ENCODE data around the gene CHD3.

GRCh38 chr17:7947651-7948050 lies 59.1 kb downstream of the CHD3 start:
- no peak for TF ChIP-seq CTCF (IDR thresholded peaks at IDR 0.05)
- TF ChIP-seq EZH2 (IDR thresholded peaks at IDR 0.05; ENCODE audit: borderline replicate concordance, insufficient read depth, low read depth, low read length, poor library complexity, severe bottlenecking), result no peak

Measured in B cell (primary cell).